ENCODE results near the gene RND2. TPM values are rescaled to one million over a fixed set of nuclear protein-coding genes. Genes with fewer than 3 reads are reported as not detected.
A peak's percentile ranks its signal among the peaks of the same experiment; 100 is the strongest.

RND2 gene
- total and polyA plus RNA-seq, 2 of the 4 experiments (the other 2 are of a cell fraction): 1.1 to 1.9 TPM

- in situ Hi-C loops (cut with MboI; ENCODE audit: low sequenced_read_pairs): no loop called here
- peaks cover 30% of the 10 kb centered on the region for H3K9me1 ChIP-seq (ENCODE audit: insufficient read depth, low read length)
- H2BK20ac ChIP-seq (ENCODE audit: low read depth, low read length): no peak overlapping the region
- no peak overlapping the region for H4K8ac ChIP-seq (ENCODE audit: low read depth in 2 of 2, low read length in 2 of 2)
- H3K56ac ChIP-seq (ENCODE audit: extremely low read depth, insufficient read depth, low read length): no peak overlapping the region
- WGBS, 2 experiments (ENCODE audit: extremely low coverage in 2 of 2, insufficient read length in 1 of 2): 92% methylated on average over 2 of the region's 7 CpGs; no CpG with 5 or more reads in 1 of the 2 experiments
- H2AK5ac ChIP-seq (ENCODE audit: low read depth, low read length): no peak overlapping the region
- H3K14ac ChIP-seq (replicated peaks; ENCODE audit: low read depth, low read length): no peak overlapping the region
- H2BK120ac ChIP-seq (ENCODE audit: low read depth, low read length): no peak overlapping the region
- no peak overlapping the region for H3K4me2 ChIP-seq (ENCODE audit: low read depth, low read length)
- no peak overlapping the region for H3K27ac ChIP-seq (ENCODE audit: insufficient read depth, low read length)
- TF ChIP-seq CEBPB (IDR thresholded peaks at IDR 0.05; ENCODE audit: low read depth, low read length) (no peak), POLR2A (IDR thresholded peaks at IDR 0.05; ENCODE audit: low read depth, low read length) (no peak), NFE2L2 (IDR thresholded peaks at IDR 0.05; ENCODE audit: low read depth, low read length) (no peak), MXI1 (IDR thresholded peaks at IDR 0.05; ENCODE audit: borderline replicate concordance, low read depth, low read length) (no peak), RFX5 (IDR thresholded peaks at IDR 0.05; ENCODE audit: low read depth, low read length) (no peak), RAD21 (IDR thresholded peaks at IDR 0.05; ENCODE audit: low read length) (no peak), MAZ (IDR thresholded peaks at IDR 0.05; ENCODE audit: borderline replicate concordance, low read depth, low read length) (no peak)
- TF ChIP-seq, protein P1, sequence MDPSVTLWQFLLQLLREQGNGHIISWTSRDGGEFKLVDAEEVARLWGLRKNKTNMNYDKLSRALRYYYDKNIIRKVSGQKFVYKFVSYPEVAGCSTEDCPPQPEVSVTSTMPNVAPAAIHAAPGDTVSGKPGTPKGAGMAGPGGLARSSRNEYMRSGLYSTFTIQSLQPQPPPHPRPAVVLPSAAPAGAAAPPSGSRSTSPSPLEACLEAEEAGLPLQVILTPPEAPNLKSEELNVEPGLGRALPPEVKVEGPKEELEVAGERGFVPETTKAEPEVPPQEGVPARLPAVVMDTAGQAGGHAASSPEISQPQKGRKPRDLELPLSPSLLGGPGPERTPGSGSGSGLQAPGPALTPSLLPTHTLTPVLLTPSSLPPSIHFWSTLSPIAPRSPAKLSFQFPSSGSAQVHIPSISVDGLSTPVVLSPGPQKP (IDR thresholded peaks at IDR 0.05; ENCODE audit: borderline replicate concordance, low read depth, low read length): no peak
- TF ChIP-seq, protein P2, sequence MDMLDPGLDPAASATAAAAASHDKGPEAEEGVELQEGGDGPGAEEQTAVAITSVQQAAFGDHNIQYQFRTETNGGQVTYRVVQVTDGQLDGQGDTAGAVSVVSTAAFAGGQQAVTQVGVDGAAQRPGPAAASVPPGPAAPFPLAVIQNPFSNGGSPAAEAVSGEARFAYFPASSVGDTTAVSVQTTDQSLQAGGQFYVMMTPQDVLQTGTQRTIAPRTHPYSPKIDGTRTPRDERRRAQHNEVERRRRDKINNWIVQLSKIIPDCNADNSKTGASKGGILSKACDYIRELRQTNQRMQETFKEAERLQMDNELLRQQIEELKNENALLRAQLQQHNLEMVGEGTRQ (IDR thresholded peaks at IDR 0.05; ENCODE audit: low read depth, low read length): no peak
- peak overlapping the region; percentile 19 for H2AFZ ChIP-seq (replicated peaks; ENCODE audit: low read length, poor library complexity)
- H3K18ac ChIP-seq (ENCODE audit: low read depth, low read length): no peak overlapping the region
- H4K20me1 ChIP-seq (ENCODE audit: insufficient read depth, low read length): peaks cover 32% of the 10 kb centered on the region; the same call in 1 of the 2 replicates
- DNase-seq (no peak), ATAC-seq (ENCODE audit: low read depth) (no peak)
- H2BK5ac ChIP-seq (ENCODE audit: low read depth, low read length, poor library complexity, severe bottlenecking): no peak overlapping the region
- no peak overlapping the region for H3K4ac ChIP-seq (ENCODE audit: low read depth, low read length)
- intact Hi-C loops (cut with micrococcal nuclease): no loop called here
- no TSS peak for BruUV-seq (replicated peaks)
- H3K4me3 ChIP-seq (ENCODE audit: insufficient read depth, low read depth, low read length): no peak overlapping the region
- H3K79me1 ChIP-seq (ENCODE audit: low read depth in 1 of 2, low read length in 2 of 2): peaks cover 15 to 59% of the 10 kb centered on the region in 2 experiments; a peak in 3 of 4 replicates
- H2AK9ac ChIP-seq (replicated peaks; ENCODE audit: low read depth, low read length, poor library complexity): no peak overlapping the region
- dilution Hi-C loops (cut with HindIII; ENCODE audit: low sequenced_read_pairs, unreplicated experiment): no loop called here
- H3K27me3 ChIP-seq (ENCODE audit: control insufficient read depth, insufficient read depth, low read length): no peaks in the 10 kb centered on the region
- peaks cover 12% of the 10 kb centered on the region for H3K4me1 ChIP-seq (ENCODE audit: control insufficient read depth, insufficient read depth, low read length)
- no peak overlapping the region for H2BK15ac ChIP-seq (ENCODE audit: low read depth, low read length)
- H3K36me3 ChIP-seq (ENCODE audit: control insufficient read depth, insufficient read depth, low read length): peaks cover 59% of the 10 kb centered on the region
- no peak overlapping the region for H3K9ac ChIP-seq (ENCODE audit: low read depth, low read length)
- POLR2A ChIA-PET (ENCODE audit: unreplicated experiment): no interaction called here
- CTCF ChIA-PET: no interaction called here
- no peak overlapping the region for H4K91ac ChIP-seq (ENCODE audit: insufficient read depth, low read depth, low read length)
- no peak overlapping the region for H4K5ac ChIP-seq (ENCODE audit: low read depth, low read length)
- no peak overlapping the region for H3K23ac ChIP-seq (ENCODE audit: low read depth, low read length)
- H3K9me3 ChIP-seq (ENCODE audit: control insufficient read depth, insufficient read depth, low read length): no peaks in the 10 kb centered on the region
These were observed 8.8 kb upstream of the RND2 start for GRCh38 chr17:43016216-43016615.

Measured in IMR-90 (cell line).